NCI-H69 (cell line): ENCODE results near the gene ABL2.
"Not testable (repeated sequence)": the region's sequence is repeated elsewhere in the genome, so short reads cannot be mapped to it uniquely, and the experiment has no call there.

ENCODE experiments used
- DNase-seq: peaks from one replicate; lab custom pipeline; 2025; lab: John Stamatoyannopoulos, UW

ABL2 gene

DNA sequence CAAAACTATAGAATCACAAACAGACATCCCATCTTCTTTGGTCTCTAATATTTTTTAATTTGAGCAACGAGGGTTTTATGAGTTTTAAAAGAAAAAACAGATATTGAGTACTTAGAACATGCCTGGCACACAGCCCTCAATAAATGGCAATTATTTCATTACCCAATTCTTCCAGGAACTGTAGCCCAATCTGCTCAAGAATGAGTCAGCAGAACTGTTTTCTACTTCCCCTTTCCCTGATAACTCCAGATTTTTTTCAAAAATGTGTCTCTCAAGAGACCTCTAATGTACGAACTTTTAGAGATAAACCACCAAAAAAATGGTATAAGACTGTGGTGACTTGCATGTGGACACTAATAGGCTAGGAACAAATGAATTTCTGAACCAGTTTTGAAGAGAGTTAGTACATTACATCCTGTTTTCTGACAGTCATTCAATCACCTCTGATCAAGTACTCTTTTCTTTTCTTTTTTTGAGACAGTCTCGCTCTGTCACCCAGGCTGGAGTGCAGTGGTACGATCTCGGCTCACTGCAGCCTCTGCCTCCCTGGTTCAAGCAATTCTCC is 11.5 kb downstream of the ABL2 start:
- no peak for DNase-seq

DNA sequence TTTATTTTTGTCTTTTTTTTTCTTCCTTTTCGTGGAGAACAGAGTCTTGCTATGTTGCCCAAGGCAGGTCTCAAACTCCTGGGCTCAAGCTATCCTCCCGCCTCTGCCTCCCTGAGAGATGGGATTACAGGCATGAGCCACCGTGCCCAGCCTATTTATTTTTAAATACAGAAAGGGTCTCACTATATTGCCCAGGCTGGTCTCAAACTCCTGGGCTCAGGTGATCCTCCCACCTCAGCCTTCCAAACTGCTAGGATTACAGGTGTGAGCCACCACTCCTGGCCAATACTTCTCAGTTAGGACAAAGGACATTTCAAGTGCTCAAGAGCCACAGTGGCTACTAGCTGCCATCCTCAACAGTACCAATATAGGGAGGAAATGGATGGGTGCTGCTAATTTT is 16.2 kb downstream of the ABL2 start:
- DNase-seq: not testable (repeated sequence)

DNA sequence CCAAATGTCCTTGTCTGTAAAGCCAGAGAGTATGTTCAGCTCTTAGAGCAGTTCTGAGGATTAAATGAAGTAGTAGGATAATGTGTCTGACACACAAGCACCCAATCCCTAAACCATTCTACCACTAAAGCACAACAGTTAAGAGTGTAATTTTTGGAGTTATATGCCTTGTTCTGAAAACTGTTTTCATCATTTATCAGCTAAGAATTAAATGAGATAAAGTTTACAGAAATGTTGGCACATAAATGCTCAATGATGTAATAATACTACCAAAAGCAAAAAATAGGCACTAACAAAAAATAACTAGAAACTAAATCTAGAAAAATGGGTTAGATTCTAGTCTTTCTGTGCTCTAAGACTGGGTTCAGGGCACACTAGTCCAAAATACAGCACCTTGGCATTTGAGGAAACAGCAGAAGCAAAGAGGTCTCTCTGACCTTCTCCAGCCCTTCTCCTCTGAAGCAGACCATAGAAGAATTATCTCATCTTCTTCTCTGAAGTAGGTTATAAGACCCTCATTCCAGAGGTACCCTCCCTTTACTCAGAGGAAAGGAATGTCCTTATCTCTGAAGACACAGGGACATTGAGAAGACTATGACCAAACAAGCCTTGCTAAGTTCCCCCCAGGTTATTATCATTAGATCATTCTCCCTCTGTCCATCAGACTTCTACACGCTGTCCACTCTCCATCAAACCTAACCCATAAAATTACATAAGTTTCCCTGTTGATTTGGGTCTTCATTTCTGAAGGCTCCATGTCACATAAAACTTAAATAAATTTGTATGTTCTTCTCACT is 20.6 kb downstream of the ABL2 start:
- DNase-seq: no peak

DNA sequence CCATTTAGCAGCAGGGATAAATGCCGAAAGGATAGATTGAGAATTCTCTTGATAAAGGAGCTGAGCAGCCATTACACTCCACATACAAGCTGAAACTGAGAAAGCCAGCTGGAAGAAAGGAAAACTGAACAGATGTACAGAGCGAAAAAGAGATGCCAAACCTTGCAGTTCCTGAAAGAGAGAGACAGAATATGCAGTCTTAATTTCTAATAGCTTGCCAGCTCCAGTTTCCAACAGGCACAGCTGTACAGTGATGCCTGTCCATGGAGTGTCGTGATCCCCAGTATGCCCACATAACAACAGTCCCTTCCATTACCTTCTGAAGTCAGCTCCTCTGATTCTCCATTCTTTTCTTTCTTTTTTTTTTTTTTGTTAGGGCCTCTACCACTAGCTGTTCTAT is 22.7 kb downstream of the ABL2 start:
- peak; percentile 32 for DNase-seq

DNA sequence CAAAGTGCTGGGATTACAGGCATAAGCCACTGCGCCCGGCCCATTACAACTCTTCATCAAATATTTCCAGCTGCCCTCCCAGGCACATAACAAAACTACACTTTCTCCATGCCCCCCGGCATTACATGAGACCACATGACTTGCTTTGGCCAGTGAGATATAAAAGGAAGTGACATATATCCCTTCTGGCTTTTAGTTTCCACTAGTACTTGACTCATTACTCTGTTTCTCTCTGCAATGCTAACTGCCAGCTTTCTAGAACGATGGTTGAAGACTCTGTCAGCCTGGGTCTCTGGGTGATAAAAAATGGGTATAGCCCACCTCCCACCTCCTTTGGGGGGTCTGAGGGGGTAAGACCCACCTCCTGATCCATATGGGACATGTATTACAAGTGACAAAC is 24.2 kb downstream of the ABL2 start:
- DNase-seq: no peak

DNA sequence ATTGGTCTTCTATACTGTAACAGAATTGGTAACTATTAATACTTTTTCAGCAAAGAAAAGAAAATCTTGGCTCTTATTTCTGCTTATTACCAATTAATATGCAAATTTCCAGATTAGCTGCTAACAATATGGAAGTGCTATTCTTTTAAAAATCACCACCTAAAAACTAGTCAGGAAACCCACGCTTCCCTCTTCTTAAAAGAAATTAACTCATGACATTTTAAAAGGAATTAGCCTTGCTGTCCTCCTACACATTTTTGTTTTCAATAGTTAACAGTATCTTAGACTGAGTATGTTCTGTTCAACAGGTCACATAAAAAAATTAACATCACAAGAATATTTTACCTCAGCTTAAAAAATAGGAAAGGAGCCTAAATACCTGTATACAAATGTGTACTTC is 27.3 kb downstream of the ABL2 start:
- no peak for DNase-seq

DNA sequence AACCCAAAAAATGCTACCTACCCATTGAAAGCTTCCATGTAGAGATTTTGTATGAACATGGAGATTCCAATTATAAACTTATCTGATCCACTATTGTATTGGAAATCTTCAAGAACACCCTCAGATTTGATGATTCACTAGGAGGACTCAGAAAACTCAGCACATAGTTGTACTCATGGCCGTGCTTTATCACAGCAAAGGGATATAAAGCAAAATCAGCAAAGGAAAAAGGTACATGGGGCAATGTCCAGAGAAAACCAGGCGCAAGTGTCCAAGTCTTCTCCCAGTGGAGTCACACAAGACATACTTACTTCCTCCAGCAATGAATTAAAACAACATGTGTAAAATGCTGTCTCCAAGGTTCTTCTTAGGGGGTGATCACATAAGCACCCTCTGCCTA is 28.9 kb downstream of the ABL2 start:
- DNase-seq: no peak

DNA sequence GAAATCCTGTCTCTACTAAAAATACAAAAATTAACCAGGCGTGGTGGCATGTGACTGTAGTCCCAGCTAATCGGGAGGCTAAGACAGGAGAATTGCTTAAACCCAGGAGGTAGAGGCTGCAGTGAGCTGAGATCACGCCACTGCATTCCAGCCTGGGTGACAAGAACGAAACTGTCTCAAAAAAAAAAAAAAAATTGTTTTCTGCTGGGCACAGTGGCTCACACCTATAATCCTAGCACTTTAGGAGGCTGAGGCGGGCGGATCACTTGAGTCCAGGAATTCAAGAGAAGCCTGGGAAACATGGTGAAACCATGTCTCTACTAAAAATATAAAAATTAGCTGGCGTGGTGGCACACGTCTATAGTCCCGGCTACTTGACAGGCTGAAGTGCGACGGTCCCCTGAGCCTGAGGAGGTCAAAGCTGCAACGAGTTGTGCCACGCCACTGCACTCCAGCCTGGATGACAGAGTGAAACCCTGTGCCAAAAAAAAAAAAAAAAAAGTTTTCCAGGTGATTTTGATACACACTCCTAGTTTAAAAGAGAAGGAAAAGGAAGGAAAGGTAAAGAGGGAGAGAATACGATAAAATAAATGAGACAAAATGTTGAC is 31.7 kb downstream of the ABL2 start:
- no peak for DNase-seq

DNA sequence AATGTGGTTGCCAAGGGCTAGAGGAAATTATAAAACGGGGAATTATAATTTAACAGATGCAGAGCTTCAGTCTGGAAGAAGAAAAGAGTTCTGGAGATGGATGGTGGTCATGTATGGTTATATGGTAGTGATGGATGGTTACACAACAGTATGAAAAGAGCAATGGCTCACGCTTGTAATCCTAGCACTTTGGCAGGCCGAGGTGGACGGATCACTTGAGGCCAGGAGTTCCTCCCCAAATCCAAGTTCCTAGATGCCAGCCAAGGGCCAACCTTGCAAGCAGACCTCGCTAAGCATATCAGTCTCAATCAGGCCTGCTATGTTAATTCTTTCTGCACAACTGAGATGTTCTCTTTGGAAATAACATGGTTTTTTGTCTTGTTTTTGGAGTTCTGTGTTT is 33.6 kb downstream of the ABL2 start:
- not testable (repeated sequence) for DNase-seq

DNA sequence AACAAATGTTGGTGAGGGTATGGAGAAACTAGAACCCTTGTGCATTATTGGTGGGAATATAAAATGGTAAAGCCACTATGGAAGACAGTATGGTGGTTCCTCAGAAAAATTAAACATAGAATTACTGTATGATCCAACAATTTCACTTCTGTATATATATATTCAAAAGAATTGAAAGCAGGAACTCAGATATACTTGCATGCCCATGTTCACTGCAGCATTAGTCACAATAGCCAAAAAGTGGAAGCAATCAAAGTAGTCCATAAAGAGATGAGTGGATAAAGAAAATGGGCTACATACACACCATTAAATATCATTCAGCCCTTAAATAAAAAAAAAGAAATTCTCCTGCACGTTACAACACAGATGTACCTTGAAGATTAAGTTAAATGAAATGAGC is 34.1 kb downstream of the ABL2 start:
- DNase-seq: no peak

DNA sequence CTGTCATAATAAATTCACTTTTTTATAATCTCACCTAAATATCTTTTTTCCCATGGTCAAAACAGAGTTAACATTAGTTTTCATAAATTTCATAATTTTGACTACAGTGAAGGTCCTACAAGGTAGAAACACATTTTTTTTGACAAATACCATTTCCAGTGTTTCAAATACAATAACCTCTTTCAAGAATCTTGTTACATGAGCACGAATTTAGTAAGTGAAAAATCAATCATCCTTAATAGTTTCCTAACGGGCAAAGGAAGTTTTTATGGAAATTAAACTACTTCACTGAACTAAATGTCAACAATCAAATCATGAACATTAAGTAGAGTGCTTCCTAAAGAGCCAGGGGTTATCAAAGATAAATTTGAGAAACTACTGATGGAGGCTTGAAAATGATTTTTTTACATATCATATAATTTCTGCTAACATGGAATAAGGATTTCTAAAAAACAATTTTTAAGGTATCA is 35.4 kb downstream of the ABL2 start:
- DNase-seq: no peak

DNA sequence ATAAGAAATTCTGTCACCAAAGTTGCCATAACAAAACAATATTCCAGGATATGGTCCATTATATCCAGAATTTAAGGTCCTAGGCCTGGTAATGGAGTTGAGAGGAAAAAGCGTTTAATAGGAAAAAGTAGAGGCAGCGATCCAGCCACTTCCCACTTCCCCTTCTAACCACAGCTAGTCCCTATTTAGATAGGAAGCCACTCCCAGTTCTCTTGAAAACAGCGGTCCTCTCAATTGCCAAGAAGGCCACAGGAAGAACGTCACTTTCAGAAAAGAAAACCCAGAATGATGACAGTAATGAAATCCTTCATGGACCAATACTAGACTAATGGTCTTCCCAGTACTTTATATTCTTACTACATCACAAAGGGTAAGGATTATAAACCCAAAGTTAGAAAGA is 38.6 kb downstream of the ABL2 start:
- DNase-seq: no peak

DNA sequence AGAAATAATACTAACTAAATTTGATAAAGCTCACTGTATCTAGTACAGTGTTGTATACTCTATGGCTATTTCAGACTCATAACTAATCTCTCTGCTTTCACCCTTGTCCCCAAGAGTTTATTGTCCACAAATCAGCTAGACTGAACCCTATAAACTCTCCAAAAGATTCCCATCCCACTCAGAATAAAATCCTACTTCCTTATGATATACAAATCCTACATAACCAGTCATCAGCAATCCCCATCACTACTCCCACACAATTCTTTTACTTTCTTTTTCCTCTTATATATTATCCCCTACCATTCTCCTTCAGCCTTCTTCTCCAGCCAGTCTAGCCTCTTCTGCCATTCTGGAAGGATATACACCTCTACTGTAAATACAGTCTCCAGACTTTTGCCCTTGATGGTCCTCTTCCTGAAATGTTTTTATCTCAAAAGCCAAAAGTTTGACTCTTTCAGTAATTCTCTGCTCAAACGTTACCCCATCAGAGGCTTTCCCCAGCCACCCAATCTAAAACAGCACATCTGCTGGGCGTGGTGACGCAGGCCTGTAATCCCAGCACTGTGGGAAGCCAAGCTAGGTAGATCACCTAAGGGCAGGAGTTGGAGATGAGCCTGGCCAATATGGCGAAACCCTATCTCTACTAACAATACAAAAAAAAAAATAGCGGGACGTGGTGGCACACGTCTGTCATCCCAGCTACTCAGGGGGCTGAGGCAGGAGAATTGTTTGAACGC is 41.6 kb downstream of the ABL2 start:
- peak; percentile 93 for DNase-seq

DNA sequence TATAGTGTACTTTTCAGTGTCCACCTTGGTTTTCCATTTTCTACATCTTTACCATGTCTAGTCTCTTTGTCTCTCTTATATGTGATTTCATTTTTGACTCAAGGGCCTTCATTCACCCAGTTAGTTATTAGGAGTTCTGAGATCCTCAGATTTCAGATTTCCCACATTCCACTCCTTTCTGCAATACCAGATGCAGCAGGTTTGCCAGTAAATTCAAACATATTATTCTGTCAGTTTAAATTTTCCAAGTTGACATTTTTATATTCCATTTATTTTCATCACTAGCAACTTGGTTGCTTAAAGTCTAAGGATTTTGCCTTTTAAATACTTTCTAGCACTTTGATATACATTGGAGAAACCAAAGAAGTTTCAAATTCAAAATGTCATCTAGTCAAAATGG is 42.4 kb downstream of the ABL2 start:
- DNase-seq: no peak

DNA sequence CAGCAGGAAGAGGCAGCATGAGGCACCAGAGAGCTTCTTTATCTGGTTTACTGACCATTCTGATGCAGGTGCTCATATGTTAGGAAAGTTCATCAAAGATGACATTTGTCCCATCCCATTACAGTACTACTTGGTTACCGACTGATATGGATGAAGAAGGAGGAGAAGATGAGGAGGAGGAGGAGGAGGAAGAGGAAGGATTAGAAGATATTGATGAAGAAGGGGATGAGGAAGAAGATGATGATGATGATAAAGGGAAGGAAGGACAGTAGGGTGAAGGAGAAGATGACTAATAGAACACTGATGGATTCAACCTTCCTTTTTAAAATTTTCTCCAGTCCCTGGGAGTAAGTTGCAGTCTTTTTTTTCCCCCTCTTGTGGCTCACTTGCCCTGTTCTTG is 45.1 kb downstream of the ABL2 start:
- DNase-seq: no peak

DNA sequence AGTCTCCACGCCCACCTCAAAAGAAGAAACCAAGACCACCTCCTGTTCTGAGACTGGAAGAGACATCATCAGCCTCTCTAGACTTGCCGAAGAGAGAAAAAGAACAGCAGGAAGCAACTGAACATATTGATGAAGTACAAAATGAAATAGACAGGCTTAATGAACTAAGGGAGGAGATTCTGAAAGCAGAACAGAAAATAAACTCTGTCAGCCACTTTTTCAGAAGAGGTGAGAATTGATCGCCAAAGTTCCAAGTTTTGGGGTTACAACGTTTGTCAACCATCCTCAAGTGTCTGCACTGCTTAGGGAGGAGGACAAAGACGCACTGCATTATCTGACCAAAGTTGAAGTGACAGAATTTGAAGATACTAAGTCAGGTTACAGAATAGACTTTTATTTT is 45.6 kb downstream of the ABL2 start:
- DNase-seq: no peak

DNA sequence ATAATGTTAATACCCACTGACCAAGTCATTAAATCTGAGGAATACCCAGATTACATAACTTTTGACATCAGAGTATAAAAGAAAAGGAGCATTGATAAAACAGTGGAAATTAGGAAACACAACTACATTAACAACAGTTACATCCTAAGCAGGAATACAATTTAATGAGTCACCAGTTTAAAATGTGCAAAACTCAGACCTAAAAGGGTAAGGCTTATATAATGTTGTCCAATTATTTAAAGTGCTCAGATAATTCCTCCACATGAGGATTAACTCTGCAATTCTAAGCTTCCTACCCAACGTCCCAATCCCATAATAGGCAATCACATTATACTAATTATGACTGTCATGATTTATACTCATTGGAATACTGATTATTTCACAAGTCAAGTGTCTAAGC is 50.5 kb downstream of the ABL2 start:
- no peak for DNase-seq

DNA sequence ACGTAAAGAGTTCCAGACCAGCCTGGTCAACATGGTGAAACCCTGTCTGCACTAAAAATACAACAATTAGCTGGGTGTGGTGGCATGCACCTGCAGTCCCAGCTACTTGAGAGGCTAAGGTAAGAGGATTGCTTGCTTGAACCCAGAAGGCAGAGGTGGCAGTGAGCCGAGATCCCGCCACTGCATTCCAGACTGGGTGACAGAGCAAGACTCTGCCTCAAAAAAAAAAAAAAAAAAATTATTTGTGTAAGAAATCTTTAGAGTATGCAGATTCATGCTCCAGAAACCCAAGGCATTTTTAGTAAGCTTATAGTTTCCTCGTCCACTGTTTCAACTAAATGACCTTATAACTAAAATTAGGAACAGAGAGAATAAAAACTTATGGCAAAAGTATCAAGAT is 51.3 kb downstream of the ABL2 start:
- no peak for DNase-seq

DNA sequence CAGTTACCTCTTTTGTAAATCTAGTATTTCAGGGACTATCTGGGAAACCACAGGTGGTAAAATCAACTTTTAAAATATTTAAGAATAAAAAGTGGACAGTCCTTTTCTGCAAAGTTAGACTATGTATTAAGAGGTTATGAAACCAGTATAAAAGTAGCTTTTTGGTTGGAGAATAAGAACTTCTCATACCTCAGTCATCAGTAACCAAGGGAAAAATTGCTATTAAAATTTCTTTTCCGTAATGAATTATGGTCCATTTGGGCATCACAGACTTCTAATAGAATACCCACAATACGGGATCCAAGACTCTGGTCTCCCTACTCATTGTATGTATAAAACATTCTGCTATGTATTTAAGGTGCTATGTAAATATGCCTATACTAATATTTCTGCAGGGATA is 51.9 kb downstream of the ABL2 start:
- no peak for DNase-seq

DNA sequence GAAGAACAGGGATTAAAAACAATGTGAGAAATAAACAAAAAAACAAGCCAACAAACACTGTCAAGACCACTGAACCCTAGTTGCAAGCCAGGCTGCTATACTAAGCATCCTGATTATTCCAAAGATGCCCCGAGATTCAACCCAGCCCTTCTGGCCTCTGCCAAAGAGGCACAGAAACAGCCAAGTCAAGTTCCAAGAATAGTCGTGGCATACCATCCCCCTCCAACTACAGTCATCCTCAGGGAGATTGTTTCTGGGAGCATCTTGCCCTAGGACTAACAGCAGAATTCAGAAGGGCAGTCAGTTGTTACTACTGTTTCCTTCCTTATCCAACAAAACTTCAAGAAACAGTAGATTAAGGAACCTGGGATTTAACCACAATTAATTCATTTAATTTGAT is 52.3 kb downstream of the ABL2 start:
- DNase-seq: no peak

DNA sequence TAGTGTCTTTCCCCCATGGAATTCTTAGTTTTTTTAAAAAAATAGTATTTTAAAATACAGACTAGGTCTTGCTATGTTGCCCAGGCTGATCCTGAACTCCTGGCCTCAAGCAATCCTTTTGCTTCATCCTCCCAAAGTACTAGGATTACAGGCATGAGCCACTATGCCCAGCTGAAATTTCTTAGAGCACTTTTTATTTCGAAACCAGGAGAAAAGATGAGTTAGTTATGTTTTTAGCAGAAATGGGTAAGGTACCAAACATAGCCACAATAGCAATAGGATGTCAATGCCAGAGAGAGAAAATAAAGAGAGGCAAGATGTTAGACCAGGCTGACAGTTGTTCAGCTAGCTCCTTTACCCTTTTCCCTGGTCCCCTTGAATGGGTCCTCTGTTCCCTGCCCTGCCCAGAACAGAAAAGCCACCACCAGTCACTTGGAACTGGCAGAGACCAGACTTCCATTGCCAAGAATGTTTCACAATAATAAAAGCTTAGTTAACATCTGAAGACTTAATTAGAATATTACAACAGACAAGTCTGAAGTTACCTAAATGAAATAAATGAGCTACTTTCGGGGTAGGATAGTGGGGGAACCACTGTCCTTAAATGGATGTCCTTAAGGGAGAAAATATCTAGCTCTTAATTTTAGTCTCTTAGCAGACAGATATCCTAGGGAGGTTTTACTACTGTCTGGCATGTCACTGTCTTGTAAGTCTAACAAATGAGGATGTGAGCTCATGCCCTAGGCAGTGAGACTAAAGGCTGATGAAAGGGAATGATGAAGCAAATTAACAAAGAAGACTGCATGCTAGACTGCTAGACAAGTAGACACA is 54.3 kb downstream of the ABL2 start:
- DNase-seq: peak; percentile 29

DNA sequence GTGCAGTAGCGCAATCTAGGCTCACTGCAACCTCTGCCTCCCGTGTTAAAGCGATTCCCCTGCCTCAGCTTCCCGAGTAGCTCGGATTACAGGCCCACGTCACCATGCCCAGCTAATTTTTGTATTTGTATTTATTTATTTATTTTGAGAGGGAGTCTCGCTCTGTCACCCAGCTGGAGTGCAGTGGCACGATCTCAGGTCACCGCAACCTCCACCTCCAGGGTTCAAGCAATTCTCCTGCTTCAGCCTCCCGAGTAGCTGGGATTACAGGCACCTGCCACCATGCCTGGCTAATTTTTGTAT is 59.1 kb downstream of the ABL2 start:
- DNase-seq: not testable (repeated sequence)
